K562 (cell line): Measurements from ENCODE around the gene SDF4.

Experiments used
- CBX8 ChIP-seq: fragments of 200-600 bp; sonication (generic); IDR thresholded peaks from 2 replicates; pipeline ENCODE4 v1.6.1; 2012; ENCODE audit warnings: borderline replicate concordance, mixed run types, low read depth, mild to moderate bottlenecking, moderate library complexity, mixed read lengths, low read length, control low read depth, inconsistent platforms; ENCODE audit not compliant: poor library complexity, severe bottlenecking; ENCODE audit errors: extremely low read depth
- CEBPG ChIP-seq, 3 experiments: fragments of 200-800 bp in 1 of 3; sonication (Bioruptor generic) in 1 of 3; sonication (generic) in 1 of 3; formaldehyde crosslinking in 1 of 3; IDR thresholded peaks in 2 of 3; conservative IDR thresholded peaks in 1 of 3; 2 replicates each; pipeline versions ENCODE4 v1.6.1 to v1.8.0; 2016 to 2022; ENCODE audit warnings: missing compliant biosample characterization in 2 of 3, missing genetic modification characterization in 2 of 3, mild to moderate bottlenecking in 1 of 3, missing genetic modification reagents in 1 of 3
- EZH2 ChIP-seq: IDR thresholded peaks from 2 replicates; pipeline ENCODE4 v1.6.1; 2012; ENCODE audit warnings: low read depth, mild to moderate bottlenecking, inconsistent platforms, low read length, borderline replicate concordance
- HNRNPUL1 ChIP-seq: fragments of 200-400 bp; formaldehyde crosslinking; IDR thresholded peaks from 2 replicates; pipeline ENCODE4 v1.6.1; 2017; ENCODE audit warnings: low read length
- KDM5B ChIP-seq: fragments of 200-600 bp; sonication (generic); IDR thresholded peaks from 2 replicates; pipeline ENCODE4 v1.6.1; 2012; ENCODE audit warnings: low read depth, mild to moderate bottlenecking, moderate library complexity, low read length, control low read depth, inconsistent platforms; ENCODE audit not compliant: insufficient replicate concordance
- POLR2G ChIP-seq: fragments of 200-400 bp; formaldehyde crosslinking; IDR thresholded peaks from 2 replicates; pipeline ENCODE4 v1.6.1; 2017; ENCODE audit warnings: low read depth, mild to moderate bottlenecking, antibody characterized with exemption, low read length, moderate library complexity
- YY1 ChIP-seq, 3 experiments: IDR thresholded peaks; 2 replicates each; pipeline ENCODE4 v1.6.1; 2011; ENCODE audit warnings: low read length in 2 of 3, mild to moderate bottlenecking in 2 of 3, moderate library complexity in 2 of 3, borderline replicate concordance in 1 of 3, control low read depth in 1 of 3, low read depth in 1 of 3; ENCODE audit not compliant: insufficient read depth in 3 of 3, insufficient replicate concordance in 2 of 3, control insufficient read depth in 1 of 3, insufficient read length in 1 of 3; ENCODE audit errors: extremely low read depth in 1 of 3
- ZNF384 ChIP-seq: IDR thresholded peaks from 2 replicates; pipeline ENCODE4 v1.6.1; 2012; ENCODE audit warnings: low read depth, low read length, improper control_type of control experiment
- TF ChIP-seq, protein P1 (sequence below), 3 experiments: IDR thresholded peaks in 2 of 3; conservative IDR thresholded peaks in 1 of 3; 2 replicates each; pipeline ENCODE4 v1.5.1; 2011 to 2012; ENCODE audit warnings: low read length in 3 of 3, mild to moderate bottlenecking in 3 of 3, control low read depth in 2 of 3, improper control_type of control experiment in 1 of 3, inconsistent platforms in 1 of 3, low read depth in 1 of 3, mixed read lengths in 1 of 3, moderate library complexity in 1 of 3; ENCODE audit not compliant: insufficient read depth in 2 of 3
- TF ChIP-seq, protein P2 (sequence below): sonication (generic); formaldehyde crosslinking; IDR thresholded peaks from 2 replicates; pipeline ENCODE4 v1.8.1; 2022; ENCODE audit warnings: missing genetic modification reagents
- TF ChIP-seq, protein P3 (sequence below): sonication (generic); formaldehyde crosslinking; IDR thresholded peaks from 2 replicates; pipeline ENCODE4 v1.8.1; 2023; ENCODE audit warnings: mild to moderate bottlenecking, missing genetic modification reagents, moderate library complexity

DNA sequence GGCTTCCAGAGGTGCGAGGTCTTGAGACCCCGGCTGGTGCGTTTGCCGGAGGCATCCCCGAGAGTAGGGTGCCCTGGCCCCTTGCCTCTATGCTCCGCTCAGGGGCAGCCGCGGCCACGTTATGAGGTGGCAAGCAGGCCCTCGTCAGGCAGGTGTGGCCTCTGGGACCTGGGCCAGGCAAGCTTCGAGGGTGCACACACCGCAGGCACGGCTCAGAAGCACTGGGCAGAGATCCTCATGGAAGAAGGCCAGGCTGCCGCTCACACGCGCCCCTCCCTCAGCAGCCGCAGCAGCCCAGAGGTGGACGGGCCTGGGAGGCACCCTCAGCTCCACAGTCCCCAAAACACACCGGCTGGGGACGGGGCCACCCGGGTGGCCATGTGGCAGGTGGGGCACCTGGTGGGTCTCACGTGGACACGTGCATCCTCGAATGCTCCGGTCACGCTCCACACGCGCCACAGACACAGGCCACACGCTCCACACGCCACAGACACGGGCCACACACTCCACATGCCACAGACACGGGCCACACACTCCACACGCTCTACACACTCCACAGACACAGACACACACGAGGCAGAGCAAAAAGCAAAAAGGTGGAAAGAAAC lies 6.5 kb downstream of the SDF4 start:
- no peak for TF ChIP-seq CEBPG (CRISPR knock-in tag; IDR thresholded peaks at IDR 0.05)
- TF ChIP-seq CEBPG (tag; conservative IDR thresholded peaks at IDR 0.05 in 1 of 2, IDR thresholded peaks at IDR 0.05 in 1 of 2), result no peak
- no peak for TF ChIP-seq HNRNPUL1
- TF ChIP-seq, protein P1, sequence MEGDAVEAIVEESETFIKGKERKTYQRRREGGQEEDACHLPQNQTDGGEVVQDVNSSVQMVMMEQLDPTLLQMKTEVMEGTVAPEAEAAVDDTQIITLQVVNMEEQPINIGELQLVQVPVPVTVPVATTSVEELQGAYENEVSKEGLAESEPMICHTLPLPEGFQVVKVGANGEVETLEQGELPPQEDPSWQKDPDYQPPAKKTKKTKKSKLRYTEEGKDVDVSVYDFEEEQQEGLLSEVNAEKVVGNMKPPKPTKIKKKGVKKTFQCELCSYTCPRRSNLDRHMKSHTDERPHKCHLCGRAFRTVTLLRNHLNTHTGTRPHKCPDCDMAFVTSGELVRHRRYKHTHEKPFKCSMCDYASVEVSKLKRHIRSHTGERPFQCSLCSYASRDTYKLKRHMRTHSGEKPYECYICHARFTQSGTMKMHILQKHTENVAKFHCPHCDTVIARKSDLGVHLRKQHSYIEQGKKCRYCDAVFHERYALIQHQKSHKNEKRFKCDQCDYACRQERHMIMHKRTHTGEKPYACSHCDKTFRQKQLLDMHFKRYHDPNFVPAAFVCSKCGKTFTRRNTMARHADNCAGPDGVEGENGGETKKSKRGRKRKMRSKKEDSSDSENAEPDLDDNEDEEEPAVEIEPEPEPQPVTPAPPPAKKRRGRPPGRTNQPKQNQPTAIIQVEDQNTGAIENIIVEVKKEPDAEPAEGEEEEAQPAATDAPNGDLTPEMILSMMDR (IDR thresholded peaks at IDR 0.05 in 2 of 3, conservative IDR thresholded peaks at IDR 0.05 in 1 of 3; ENCODE audit: insufficient read depth in 2 of 3, low read depth in 1 of 3, low read length in 3 of 3), result no peak
- no peak for TF ChIP-seq ZNF384
- no peak for TF ChIP-seq CBX8
- TF ChIP-seq, protein P2, sequence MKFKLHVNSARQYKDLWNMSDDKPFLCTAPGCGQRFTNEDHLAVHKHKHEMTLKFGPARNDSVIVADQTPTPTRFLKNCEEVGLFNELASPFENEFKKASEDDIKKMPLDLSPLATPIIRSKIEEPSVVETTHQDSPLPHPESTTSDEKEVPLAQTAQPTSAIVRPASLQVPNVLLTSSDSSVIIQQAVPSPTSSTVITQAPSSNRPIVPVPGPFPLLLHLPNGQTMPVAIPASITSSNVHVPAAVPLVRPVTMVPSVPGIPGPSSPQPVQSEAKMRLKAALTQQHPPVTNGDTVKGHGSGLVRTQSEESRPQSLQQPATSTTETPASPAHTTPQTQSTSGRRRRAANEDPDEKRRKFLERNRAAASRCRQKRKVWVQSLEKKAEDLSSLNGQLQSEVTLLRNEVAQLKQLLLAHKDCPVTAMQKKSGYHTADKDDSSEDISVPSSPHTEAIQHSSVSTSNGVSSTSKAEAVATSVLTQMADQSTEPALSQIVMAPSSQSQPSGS (CRISPR knock-in tag), result no peak
- TF ChIP-seq EZH2, result no peak
- no peak for TF ChIP-seq YY1 (IDR thresholded peaks at IDR 0.05; ENCODE audit: borderline replicate concordance in 1 of 3, control insufficient read depth in 1 of 3, extremely low read depth in 1 of 3, insufficient read depth in 3 of 3, insufficient read length in 1 of 3, insufficient replicate concordance in 2 of 3, low read depth in 1 of 3, low read length in 2 of 3)
- TF ChIP-seq KDM5B, result no peak
- TF ChIP-seq POLR2G, result peak; percentile 62
- TF ChIP-seq, protein P3, sequence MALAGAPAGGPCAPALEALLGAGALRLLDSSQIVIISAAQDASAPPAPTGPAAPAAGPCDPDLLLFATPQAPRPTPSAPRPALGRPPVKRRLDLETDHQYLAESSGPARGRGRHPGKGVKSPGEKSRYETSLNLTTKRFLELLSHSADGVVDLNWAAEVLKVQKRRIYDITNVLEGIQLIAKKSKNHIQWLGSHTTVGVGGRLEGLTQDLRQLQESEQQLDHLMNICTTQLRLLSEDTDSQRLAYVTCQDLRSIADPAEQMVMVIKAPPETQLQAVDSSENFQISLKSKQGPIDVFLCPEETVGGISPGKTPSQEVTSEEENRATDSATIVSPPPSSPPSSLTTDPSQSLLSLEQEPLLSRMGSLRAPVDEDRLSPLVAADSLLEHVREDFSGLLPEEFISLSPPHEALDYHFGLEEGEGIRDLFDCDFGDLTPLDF (CRISPR knock-in tag), result no peak
